Activated B cell treated with CpG ODN at 0.5 μM for 24 hours (primary cell): ENCODE measurements around the gene EFCC1. TPM values are rescaled to one million over a fixed set of nuclear protein-coding genes. Genes with fewer than 3 reads are reported as not detected.

Source experiments
- ATAC-seq: fragments of 200-7000 bp; cut with Tn5 transposase; one replicate; pipeline ENCODE4 v1.10.0; 2021; ENCODE audit warnings: low read depth, mild to moderate bottlenecking, moderate library complexity
- CTCF ChIA-PET: fragments of 350-600 bp; sonication (Branson Sonifier 250); formaldehyde crosslinking; loops from one replicate; lab custom pipeline; 2021; ENCODE audit warnings: antibody characterized with exemption; lab: Charles Lee
- POLR2A ChIA-PET: fragments of 350-600 bp; sonication (Branson Sonifier 250); formaldehyde crosslinking; loops from one replicate; lab custom pipeline; 2021; ENCODE audit warnings: antibody characterized with exemption; lab: Charles Lee
- DNase-seq: peaks from one replicate; pipeline ENCODE4 v3.0.0; 2022
- H3K27ac Mint-ChIP-seq: one replicate; pipeline ENCODE4 v1.8.0; 2020; ENCODE audit warnings: mixed read lengths
- H3K27me3 Mint-ChIP-seq: one replicate; pipeline ENCODE4 v1.8.0; 2021; ENCODE audit warnings: mixed read lengths
- H3K36me3 Mint-ChIP-seq: one replicate; pipeline ENCODE4 v1.8.0; 2021; ENCODE audit warnings: low read depth, mixed read lengths
- H3K4me1 Mint-ChIP-seq: one replicate; pipeline ENCODE4 v1.8.0; 2021; ENCODE audit warnings: mixed read lengths
- H3K4me3 Mint-ChIP-seq: one replicate; pipeline ENCODE4 v1.8.0; 2020; ENCODE audit warnings: mild to moderate bottlenecking, mixed read lengths
- H3K9me3 Mint-ChIP-seq: one replicate; pipeline ENCODE4 v1.8.0; 2020; ENCODE audit warnings: mixed read lengths
- intact Hi-C: fragments of 100-400 bp; cut with micrococcal nuclease; formaldehyde crosslinking; loops from one replicate; pipeline ENCODE4 v1.15.1; 2024
- total RNA-seq: library from RNA; stranded (reverse); gene quantifications from 2 replicates; pipeline ENCODE4 v1.2.3, GENCODE V29; 2022
- TF ChIP-seq, protein P1 (sequence below): fragments of 200-600 bp; IDR thresholded peaks from one replicate; pipeline ENCODE4 v1.8.0; 2022; ENCODE audit warnings: antibody characterized with exemption, mild to moderate bottlenecking

The EFCC1 gene
- total RNA-seq, 1 donor from 2014 or later, result not detected

DNA sequence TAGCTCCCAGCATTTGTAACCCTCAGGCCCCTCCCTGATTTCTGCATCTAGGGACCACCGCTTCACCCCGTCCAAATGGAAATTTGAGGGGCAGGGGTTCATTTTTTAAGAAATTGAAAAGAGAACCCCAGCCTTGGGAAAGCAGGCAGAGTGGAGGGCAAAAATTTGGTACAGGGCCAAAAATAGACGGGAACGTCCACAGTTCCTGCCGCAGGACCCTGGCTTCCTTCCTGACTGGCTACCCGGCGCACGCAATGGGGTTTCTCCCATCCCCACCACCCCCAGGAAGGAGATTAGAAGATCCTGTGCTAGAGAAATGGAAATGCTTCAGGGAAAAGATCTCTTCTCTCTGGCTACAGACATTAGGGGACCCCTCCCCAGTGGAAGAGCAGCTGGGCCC lies 80.4 kb downstream of the EFCC1 start:
- peaks cover 2% of the 10 kb centered on the region for H3K27me3 Mint-ChIP-seq
- DNase-seq (no peak), ATAC-seq (no peak)
- no peak overlapping the region for H3K4me3 Mint-ChIP-seq
- no peaks in the 10 kb centered on the region for H3K4me1 Mint-ChIP-seq
- H3K27ac Mint-ChIP-seq, result no peak overlapping the region
- intact Hi-C loops, result no loop called here
- H3K9me3 Mint-ChIP-seq, result no peaks in the 10 kb centered on the region
- ChIA-PET CTCF (no interaction called here), POLR2A (no interaction called here)
- TF ChIP-seq, protein P1, sequence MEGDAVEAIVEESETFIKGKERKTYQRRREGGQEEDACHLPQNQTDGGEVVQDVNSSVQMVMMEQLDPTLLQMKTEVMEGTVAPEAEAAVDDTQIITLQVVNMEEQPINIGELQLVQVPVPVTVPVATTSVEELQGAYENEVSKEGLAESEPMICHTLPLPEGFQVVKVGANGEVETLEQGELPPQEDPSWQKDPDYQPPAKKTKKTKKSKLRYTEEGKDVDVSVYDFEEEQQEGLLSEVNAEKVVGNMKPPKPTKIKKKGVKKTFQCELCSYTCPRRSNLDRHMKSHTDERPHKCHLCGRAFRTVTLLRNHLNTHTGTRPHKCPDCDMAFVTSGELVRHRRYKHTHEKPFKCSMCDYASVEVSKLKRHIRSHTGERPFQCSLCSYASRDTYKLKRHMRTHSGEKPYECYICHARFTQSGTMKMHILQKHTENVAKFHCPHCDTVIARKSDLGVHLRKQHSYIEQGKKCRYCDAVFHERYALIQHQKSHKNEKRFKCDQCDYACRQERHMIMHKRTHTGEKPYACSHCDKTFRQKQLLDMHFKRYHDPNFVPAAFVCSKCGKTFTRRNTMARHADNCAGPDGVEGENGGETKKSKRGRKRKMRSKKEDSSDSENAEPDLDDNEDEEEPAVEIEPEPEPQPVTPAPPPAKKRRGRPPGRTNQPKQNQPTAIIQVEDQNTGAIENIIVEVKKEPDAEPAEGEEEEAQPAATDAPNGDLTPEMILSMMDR, result no peak
- no peaks in the 10 kb centered on the region for H3K36me3 Mint-ChIP-seq

DNA sequence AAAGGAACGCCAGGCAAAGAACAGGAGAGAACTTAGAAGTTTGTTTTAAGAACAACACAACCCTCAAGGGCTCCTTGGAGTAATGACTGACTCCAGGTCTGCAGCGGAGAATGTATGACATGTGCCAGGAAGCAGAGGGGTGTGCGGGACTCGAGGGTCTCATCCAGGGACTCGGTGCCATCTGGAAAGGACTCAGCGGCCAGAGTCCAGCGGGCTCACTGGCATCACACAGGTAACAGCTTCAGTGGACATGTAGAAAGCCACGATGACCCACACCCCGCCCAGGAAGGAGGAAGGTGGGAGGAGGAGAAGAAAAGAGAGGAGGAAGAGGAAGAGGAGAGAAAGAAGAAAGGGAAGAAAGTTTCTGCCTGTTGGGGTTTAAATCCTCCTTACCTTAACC lies 80.9 kb downstream of the EFCC1 start:
- DNase-seq (no peak), ATAC-seq (no peak)
- POLR2A ChIA-PET, result no interaction called here
- CTCF ChIA-PET, result no interaction called here
- intact Hi-C loops, result no loop called here
- Mint-ChIP-seq H3K36me3 (no peaks in the 10 kb centered on the region), H3K9me3 (no peaks in the 10 kb centered on the region), H3K4me1 (no peaks in the 10 kb centered on the region), H3K27me3 (peaks cover 2% of the 10 kb centered on the region), H3K27ac (no peak overlapping the region), H3K4me3 (no peak overlapping the region)
- TF ChIP-seq, protein P1, result no peak

DNA sequence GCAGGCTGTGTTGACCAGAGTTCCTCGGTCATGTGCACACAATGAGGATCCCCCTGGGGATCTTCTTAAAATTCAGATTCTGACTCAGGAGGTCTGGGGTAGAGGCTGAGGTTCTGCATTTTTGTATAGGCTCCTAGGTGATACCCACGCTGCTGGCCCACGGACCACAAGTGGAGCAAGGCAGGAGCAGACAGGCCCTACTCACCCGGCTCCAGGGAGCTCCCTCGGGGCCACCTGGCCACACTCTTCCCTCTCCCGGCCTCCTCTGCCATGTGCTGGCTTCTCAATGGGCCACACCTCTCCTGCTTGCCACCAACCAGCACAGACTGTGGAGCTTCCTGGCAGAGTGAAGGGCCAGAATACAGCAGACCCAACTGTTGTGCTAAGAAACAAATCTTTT lies 83.4 kb downstream of the EFCC1 start:
- ATAC-seq (no peak), DNase-seq (no peak)
- ChIA-PET POLR2A (no interaction called here), CTCF (no interaction called here)
- Mint-ChIP-seq H3K4me3 (no peak overlapping the region), H3K4me1 (no peaks in the 10 kb centered on the region), H3K9me3 (no peaks in the 10 kb centered on the region), H3K36me3 (no peaks in the 10 kb centered on the region), H3K27ac (no peak overlapping the region), H3K27me3 (peaks cover 2% of the 10 kb centered on the region)
- intact Hi-C loops, result no loop called here
- TF ChIP-seq, protein P1, result no peak

DNA sequence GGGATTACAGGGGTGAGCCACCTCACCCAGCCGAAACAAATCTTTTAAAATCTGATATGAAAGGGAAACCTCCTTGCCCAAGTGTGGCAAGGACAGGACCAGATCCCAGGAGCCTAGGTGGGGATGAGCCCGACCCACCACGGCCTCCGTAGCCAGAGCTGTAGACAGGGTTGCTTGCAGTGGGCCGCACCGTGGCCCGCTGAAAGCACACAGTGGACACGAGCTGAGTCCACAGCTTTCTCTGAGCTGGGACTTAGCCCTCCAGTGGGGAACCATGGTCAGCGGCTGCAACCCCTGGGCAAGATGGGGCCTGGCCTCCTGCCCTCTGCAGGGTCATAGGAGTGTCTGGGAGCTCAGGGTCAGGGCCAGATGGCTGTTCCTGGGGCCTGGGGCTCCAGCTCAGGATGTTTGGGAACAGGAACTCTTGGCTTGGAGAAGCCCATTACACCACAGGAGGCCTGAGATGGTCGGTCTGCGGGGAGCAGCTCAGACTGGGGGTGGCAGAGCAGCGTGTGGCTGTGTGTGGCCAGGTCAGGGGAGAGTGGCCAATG lies 84.1 kb downstream of the EFCC1 start:
- H3K4me3 Mint-ChIP-seq, result no peak overlapping the region

DNA sequence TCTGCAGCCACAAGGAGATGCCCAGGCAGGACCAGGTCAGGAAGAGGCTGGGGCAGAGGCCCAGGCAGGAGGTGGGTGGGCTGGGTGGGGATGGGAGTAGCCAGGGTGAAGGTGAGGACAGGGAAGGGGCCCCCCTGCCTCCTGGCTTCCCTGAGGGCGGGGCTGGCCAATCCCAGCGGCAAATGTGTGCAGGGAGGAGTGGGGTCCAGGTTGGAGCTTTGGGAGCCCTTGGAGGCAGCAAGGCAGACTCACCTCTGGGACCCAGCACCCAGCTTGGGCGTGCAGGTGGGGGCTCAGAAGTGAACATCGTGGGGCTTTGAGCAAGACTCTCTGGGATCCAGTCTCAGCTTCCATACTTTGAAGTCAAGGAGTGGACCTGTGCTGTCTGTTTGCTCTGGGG lies 84.7 kb downstream of the EFCC1 start:
- intact Hi-C loops, result no loop called here
- no peak overlapping the region for H3K27ac Mint-ChIP-seq

More for the DNA sequence above, 84.1 kb downstream of the EFCC1 start:
- Mint-ChIP-seq H3K4me1 (no peaks in the 10 kb centered on the region), H3K36me3 (no peaks in the 10 kb centered on the region), H3K9me3 (no peaks in the 10 kb centered on the region), H3K27ac (no peak overlapping the region), H3K27me3 (peaks cover 2% of the 10 kb centered on the region)
- ATAC-seq (no peak), DNase-seq (no peak)
- POLR2A ChIA-PET, result interaction anchor here (0.8 kb wide), 1 partner anchor 35 kb away, joined by 3 read pairs; no protein-coding TSS in a partner anchor
- intact Hi-C loops, result no loop called here
- TF ChIP-seq, protein P1, result no peak
- CTCF ChIA-PET, result interaction anchor here (0.6 kb wide), 1 partner anchor 269 kb away, joined by 4 read pairs; no protein-coding TSS in a partner anchor

More for the DNA sequence above, 84.7 kb downstream of the EFCC1 start:
- no peaks in the 10 kb centered on the region for H3K4me1 Mint-ChIP-seq
- CTCF ChIA-PET, result interaction anchor here (0.7 kb wide), 1 partner anchor 115 kb away, joined by 3 read pairs; no protein-coding TSS in a partner anchor
- no peaks in the 10 kb centered on the region for H3K36me3 Mint-ChIP-seq
- TF ChIP-seq, protein P1, result no peak
- ATAC-seq (no peak), DNase-seq (no peak)
- no peaks in the 10 kb centered on the region for H3K9me3 Mint-ChIP-seq
- H3K27me3 Mint-ChIP-seq, result peaks cover 2% of the 10 kb centered on the region
- H3K4me3 Mint-ChIP-seq, result no peak overlapping the region
- POLR2A ChIA-PET, result interaction anchor here (0.8 kb wide), 1 partner anchor 35 kb away, joined by 3 read pairs; no protein-coding TSS in a partner anchor
